RWPE1 (cell line): ENCODE results near the gene PAFAH1B2.
"Not testable (repeated sequence)": the region's sequence is repeated elsewhere in the genome, so short reads cannot be mapped to it uniquely, and the experiment has no call there.

Experiments used
- CTCF ChIA-PET: fragments of 350-600 bp; sonication (Branson Sonifier 250); formaldehyde crosslinking; extraction: SDS; loops from one replicate; lab custom pipeline; 2021; lab: Yijun Ruan, JAX
- POLR2A ChIA-PET: fragments of 400-600 bp; formaldehyde crosslinking; extraction: SDS; loops from one replicate; lab custom pipeline; 2020; ENCODE audit warnings: antibody characterized with exemption; ENCODE audit not compliant: low non-redundant PET; lab: Yijun Ruan, JAX
- DNase-seq: peaks from one replicate; pipeline ENCODE4 v3.0.0; 2012; ENCODE audit warnings: low spot score
- H3K27ac ChIP-seq: fragments of 450-650 bp; 2 replicates; pipeline ENCODE4 v1.5.1; 2017
- CTCF ChIP-seq: fragments of 450-650 bp; conservative IDR thresholded peaks from 2 replicates; pipeline ENCODE4 v1.5.1; 2017; ENCODE audit warnings: low read depth, mild to moderate bottlenecking

Gene PAFAH1B2

GRCh38 chr11:117127171-117127901 is 16.8 kb upstream of the PAFAH1B2 start:
- DNase-seq = no peak
- TF ChIP-seq CTCF = no peak
- H3K27ac ChIP-seq = no peak overlapping the region
- ChIA-PET POLR2A (no interaction called here), CTCF (interaction anchor here (0.5 to 0.6 kb wide), 3 partner anchors 17 to 475 kb away, joined by 3 to 6 read pairs (median 3); partner anchors contain the start of gene PAFAH1B2)

GRCh38 chr11:117128289-117128688 is 15.8 kb upstream of the PAFAH1B2 start:
- no peak for DNase-seq
- ChIA-PET POLR2A (no interaction called here), CTCF (interaction anchor here (0.6 kb wide), 1 partner anchor 334 kb away, joined by 6 read pairs; no protein-coding TSS in a partner anchor)
- H3K27ac ChIP-seq = no peak overlapping the region
- no peak for TF ChIP-seq CTCF

- POLR2A ChIA-PET, H3K27ac ChIP-seq, DNase-seq, CTCF ChIA-PET: not testable (repeated sequence)
Observed at GRCh38 chr11:117130396-117130795, 13.7 kb upstream of the PAFAH1B2 start.

- no peak overlapping the region for H3K27ac ChIP-seq
Observed at GRCh38 chr11:117130879-117131278, 13.2 kb upstream of the PAFAH1B2 start.

GRCh38 chr11:117134431-117134830 is 9.7 kb upstream of the PAFAH1B2 start:
- no peak overlapping the region for H3K27ac ChIP-seq
- no peak for TF ChIP-seq CTCF
- ChIA-PET CTCF (no interaction called here), POLR2A (no interaction called here)
- DNase-seq = no peak

More at GRCh38 chr11:117130879-117131278, 13.2 kb upstream of the PAFAH1B2 start:
- ChIA-PET CTCF (interaction anchor here (0.6 kb wide), 1 partner anchor 315 kb away, joined by 3 read pairs; no protein-coding TSS in a partner anchor), POLR2A (no interaction called here)
- no peak for DNase-seq
- TF ChIP-seq CTCF = no peak

GRCh38 chr11:117134979-117135378 is 9.1 kb upstream of the PAFAH1B2 start:
- CTCF ChIA-PET, POLR2A ChIA-PET, DNase-seq, H3K27ac ChIP-seq: not testable (repeated sequence)

- CTCF ChIA-PET, H3K27ac ChIP-seq, DNase-seq, POLR2A ChIA-PET: not testable (repeated sequence)
Observed at GRCh38 chr11:117137223-117138086, 6.6 kb upstream of the PAFAH1B2 start.
